A673 (cell line): ENCODE measurements around the gene POU3F1.

Experiments
- CTCF ChIP-seq: fragments of 300-800, 200-600 bp; sonication (generic); conservative IDR thresholded peaks from 2 replicates; pipeline ENCODE4 v1.5.1; 2017; ENCODE audit warnings: low read depth, mild to moderate bottlenecking, antibody characterized with exemption, low read length, moderate library complexity, mixed read lengths
- EZH2 ChIP-seq: fragments of 200-600 bp; sonication (generic); IDR thresholded peaks from 2 replicates; pipeline ENCODE4 v1.6.1; 2017; ENCODE audit warnings: borderline replicate concordance, low read depth, mild to moderate bottlenecking, mixed read lengths, antibody characterized with exemption, low read length; ENCODE audit not compliant: poor library complexity, severe bottlenecking

- TF ChIP-seq CTCF (no peak), EZH2 (no peak)
These were observed 21.8 kb upstream of the POU3F1 start for GRCh38 chr1:38068220-38068979.
